ENCODE results near the gene FGFR4.
"Not testable (repeated sequence)": the region's sequence is repeated elsewhere in the genome, so short reads cannot be mapped to it uniquely, and the experiment has no call there.

The FGFR4 gene

DNA sequence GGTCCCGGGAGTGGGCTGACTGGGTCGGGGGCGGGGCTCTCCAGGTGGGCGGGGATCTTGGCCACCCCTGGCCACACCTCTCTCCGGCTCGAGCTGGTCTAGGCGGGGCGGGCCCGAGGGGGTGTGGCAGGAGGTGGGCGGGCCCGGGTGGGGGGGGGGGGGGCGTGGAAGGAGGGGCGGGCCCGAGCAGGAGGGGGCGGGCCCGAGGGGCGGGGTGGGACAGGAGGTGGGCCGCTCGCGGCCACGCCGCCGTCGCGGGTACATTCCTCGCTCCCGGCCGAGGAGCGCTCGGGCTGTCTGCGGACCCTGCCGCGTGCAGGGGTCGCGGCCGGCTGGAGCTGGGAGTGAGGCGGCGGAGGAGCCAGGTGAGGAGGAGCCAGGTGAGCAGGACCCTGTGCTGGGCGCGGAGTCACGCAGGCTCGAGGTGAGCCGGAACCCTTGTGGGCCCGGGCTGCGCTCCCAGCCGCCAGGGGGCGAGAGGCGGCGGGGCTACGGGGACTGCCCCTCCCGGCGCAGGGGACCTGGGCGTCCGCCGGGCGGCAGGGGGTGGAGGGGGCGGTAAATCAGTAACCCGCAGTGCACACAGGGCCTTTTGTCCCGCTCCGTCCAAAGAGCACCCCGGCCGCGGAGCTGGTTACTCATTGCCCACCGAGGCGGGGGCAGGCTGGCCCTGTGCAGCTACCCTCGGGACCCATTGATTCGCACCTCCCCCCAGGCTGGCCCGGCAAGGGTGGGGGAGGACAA lies at the start of gene FGFR4:
Gene FGFR4 (plus strand): TSS at position 262 of the 744 bp plus-strand sequence. CDS start 2,688 bp downstream, outside the sequence.
- peak; percentile 96 for DNase-seq (ENCODE audit: low spot score)

DNA sequence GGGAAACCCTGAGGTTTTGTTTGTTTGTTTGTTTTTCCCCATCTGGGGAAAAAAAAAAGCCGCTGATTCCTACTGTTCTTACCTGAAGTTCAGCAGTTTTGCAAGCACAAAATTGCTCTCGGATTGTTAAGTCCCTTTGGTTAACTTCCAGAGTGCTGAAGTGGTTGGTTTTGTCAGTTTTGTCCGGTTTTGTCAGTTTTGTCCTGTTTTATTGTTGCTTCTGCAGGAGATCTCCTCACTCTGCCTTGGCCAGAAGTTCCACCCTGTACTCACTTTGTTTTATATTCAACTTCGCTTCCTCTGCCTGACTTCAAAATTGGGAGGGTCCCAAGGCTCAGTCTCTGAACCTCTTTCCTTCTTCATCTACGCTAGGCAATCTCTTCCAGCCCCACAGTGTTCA lies 49.8 kb upstream of the FGFR4 start:
- DNase-seq (ENCODE audit: low spot score) = no peak

DNA sequence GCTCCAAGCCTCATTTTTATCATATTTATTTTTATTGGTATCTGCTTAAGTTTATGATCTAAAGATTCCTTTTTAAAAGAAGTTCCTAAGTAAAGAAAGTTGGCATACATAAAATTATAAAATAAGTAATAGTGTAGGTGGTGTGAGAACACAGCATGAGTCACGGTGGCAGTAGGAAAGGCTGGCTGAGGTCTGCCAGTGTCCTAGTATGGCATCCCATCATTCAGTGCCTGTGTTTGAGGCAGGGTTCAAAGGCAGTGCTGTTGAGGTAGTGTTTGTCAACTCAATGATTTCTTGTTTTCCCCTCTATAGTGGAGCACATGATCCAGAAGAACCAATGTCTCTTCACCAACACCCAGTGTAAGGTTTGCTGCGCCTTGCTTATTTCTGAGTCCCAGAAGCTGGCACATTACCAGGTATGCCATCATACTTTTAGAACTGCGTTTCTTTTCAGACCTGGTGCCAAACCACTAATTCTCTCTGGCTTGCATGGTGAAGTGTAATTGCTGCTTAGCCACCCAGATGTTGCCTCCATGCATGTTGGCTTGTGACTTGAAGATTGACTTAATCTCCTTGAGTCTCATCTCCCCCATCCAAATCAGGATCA lies 45.8 kb upstream of the FGFR4 start:
- DNase-seq (ENCODE audit: low spot score) = peak; percentile 49

DNA sequence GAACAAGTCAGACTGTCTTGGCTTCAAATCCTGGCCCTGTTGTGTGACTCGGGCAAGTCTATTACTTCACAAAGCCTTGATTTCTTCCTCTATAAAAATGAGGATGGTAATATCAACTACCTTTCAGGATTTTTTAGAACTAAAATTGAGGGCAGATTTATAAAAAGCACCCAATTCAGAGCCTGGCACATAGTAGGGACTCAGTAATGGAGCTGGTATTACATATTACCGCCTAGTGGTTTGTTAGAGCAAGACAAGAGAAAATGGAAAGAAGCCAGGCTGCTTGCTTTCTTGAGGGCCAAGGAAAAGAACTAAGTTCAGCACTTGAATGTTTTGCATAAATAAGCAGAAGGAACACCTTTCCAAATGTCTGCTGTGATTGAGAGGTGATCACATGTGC lies 44.8 kb upstream of the FGFR4 start:
- no peak for DNase-seq (ENCODE audit: low spot score)

DNA sequence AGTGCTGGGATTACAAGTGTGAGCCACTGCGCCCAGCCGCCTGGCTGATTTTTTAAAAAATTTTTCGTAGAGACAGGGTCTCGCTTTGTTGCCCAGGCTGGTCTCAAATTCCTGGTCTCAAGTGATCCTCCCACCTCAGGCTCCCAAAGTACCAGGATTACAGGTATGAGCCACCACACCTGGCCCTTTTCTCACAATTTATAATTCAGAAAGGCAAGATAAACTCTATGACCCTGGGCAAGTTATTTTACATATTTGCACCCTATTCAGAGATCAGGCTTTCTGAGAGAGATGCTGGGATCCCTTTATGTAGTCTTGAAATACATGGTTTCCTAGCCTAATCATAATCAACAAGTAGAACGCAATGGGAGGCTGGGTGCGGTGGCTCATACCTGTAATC lies 43.6 kb upstream of the FGFR4 start:
- DNase-seq (ENCODE audit: low spot score) = no peak

DNA sequence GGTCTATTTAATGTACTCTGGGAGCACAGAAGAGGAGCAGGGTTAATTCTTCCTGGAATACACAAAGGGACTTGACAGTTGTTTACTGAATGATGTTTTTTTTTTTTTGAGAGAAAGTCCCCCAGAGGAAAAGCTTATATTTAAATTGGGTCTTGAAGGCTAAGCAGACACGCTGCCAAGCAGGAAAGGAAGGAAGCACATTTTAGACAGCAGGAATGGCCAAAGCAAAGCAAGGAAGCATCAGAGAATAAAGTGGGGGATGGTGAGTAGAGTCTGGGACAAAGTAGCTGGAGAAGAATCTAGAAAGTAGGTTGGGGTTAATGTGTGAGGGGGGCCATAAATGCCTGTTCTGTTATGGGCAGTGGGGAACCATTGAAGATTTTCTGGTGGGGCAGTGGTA lies 42.8 kb upstream of the FGFR4 start:
- DNase-seq (ENCODE audit: low spot score) = no peak

DNA sequence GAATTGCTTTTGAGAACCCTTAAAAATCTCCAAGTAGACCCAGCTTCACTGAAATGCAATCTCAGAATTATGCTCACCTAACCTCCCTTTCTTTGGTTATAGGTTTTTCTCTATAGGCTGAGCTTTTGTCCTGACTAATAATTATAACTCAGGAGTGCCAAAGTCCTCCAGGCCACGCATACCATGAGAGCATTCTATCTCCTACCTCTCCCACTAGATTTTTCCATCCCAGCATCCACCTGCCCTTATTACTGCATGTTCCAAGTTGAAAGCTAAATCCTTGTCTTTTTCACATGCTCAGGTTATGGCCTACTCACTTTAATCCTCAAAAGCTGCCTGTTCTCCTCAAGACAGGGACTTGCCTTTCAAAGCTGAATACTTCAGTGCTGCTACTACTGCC lies 42.1 kb upstream of the FGFR4 start:
- DNase-seq (ENCODE audit: low spot score) = no peak

DNA sequence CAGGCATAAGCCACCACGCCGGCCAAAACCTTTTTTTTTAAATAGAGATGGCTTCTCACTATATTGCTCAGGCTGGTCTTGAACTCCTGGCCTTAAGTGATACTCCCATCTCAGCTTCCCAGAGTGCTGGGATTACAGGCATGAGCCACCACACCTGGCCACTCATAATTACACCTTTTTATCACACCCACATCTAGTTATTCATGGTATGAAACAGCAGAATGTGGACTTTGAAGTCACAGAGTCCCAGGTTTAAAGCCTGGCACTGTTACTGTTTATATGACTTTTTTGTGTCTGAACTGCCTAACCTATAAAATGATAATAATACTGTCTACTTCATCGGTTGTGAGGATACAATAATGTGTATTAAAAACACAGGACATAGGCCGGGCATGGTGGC lies 41.1 kb upstream of the FGFR4 start:
- no peak for DNase-seq (ENCODE audit: low spot score)

DNA sequence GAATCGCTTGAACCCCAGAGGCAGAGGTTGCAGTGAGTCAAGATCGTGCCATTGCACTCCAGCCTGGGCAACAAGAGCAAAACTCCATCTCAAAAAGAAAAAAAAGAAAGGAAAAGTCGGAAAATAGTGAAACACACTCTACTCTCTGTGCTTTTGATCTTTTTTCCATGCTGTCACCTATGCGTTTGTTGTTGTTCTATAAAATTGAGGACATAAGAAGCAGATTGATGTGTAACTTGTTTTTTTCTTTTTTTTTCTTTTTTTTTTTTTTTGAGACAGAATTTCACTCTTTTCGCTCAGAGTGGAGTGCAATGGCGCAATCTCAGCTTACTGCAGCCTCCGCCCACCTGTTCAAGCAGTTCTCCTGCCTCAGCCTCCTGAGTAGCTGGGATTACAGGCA lies 38.2 kb upstream of the FGFR4 start:
- DNase-seq (ENCODE audit: low spot score) = not testable (repeated sequence)

DNA sequence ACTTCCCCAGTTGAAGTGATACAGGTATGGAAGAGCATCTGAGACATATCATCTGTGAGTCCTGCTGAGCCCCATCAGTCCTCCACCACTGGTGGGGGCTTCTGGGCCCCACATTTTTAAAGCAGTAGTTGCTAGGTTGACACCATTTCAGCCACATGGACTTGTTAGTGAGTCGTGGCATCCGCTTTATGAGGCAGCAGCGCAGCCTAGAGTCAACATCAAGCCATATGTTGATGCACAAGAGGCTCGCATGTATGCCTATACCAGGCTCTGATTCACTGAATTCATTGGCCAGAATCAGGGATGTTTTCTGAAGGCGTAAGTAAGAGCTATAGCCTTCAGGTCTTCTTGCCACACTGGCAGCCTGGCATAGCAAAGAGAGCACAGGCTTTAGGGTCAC lies 37.4 kb upstream of the FGFR4 start:
- no peak for DNase-seq (ENCODE audit: low spot score)

DNA sequence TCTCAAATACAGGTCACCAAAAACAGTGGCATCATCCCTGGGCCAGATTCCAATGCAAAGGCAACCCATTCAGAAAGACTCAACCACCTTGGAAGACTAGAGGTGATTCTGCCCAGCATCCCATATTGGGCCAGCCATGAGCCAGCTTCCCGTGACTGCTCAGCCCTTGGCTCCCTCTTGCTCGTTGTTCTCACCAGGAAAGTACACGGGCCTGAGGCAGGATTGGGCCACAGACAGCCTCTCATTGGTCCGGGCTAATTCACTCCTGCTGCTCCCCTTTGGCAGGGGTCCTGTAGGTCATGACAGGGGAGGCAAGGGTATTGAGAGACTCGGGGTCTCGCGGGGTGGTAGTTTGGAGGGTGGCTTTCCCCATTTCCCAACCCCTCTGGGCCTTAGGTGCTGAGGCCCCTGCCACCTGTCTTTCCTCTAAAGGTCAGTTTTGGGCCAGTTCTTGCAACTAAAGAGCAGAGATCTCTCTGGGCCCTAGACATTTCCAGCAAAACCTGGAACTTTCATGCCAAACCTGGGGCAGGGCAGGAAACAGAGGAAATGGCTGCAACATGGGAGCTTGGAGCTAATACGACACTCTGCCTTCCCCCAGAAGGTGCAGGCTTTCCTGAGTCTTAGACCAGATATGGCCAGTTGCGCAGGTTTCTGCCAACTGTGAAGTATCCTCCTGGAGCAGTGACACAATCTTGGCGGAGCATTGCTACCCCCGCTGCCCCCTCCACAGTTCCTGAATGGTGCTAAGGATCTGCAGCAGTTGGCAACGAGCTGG lies 22.0 kb upstream of the FGFR4 start:
- no peak for DNase-seq (ENCODE audit: low spot score)

DNA sequence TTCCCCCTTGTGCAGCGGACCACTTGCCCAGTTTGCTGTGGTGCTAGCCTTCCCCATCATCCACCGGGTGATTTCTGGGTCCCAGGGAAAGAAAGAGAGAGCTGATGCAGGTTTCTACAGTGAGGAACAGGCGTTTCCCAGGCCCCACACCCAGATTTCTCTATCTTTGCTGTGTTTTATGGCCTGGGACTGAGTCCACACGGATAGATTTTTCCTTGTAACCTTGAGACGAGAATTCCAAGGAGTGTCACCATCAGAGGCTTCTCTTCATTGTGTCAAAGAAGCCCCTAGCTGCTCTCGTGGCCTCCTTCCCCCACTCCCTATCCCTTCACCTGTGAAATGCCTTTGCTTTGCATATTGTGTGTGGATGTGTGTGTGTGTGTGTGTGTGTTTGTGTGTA lies 21.2 kb upstream of the FGFR4 start:
- no peak for DNase-seq (ENCODE audit: low spot score)

DNA sequence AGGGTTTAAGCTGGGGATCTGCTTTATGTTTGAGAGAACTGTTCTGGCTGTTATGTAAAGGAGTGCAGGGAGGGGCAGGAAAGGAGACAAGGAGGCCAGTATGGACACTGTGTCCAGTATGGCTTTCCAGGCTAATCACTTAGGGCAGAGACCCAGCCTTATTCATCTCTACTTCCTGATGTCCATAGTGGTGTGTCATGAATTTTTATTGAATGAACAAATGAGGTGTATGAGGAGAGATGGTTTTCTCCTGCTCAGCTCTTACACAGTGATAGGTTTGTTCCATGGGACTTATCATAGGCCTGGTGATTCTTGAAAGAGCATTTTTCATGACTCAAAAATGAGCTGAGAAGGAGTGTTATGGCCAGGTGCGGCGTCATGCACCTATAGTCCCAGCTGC lies 20.5 kb upstream of the FGFR4 start:
- no peak for DNase-seq (ENCODE audit: low spot score)

DNA sequence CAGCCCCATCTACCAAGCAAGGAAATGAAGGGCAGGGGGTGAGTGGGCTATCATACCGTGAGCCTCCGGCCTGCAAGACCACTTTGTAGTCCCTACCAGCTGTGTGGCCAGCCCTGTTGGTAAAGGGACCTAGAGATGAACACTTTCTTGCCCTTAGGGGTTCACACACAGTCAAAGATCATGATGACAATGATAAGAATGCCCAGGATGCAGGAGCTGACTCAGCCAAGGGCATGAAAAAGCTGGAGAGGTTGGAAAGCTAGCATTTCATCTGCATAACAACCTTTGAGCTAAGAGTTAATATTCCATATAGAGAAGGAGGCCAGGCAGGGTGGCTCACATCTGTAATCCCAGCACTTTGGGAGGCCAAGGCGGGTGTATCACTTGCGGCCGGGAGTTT lies 19.2 kb upstream of the FGFR4 start:
- no peak for DNase-seq (ENCODE audit: low spot score)

DNA sequence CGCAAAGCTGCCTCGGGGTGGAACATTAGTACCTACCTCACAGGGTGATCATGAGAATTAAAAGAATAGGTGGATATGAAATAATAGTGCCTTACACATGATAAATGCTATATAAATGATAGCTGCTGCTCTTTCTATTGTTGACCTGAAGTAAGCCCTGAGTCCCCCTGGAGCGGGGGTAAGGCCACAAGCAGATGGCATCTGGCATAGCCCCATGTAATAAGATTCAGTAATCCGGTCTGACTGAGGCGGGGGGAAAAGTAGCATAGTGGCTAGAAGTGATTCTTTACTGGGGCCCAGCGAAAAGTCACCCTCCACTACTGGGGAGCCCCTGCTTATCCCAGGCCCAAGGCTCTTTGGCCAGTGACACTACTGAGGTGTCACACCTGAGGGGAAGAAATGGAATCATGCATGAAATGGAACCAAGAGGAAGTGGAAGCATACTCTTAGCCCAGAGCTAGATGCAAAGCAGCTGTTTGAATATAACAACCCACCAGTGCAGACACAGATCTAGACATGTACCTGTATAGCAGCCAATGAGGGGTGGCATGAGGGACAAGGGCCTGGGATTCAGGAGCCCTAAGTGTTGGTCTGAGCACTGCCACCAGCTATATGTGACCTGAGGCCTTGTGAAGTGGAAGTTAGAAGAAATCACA lies 16.1 kb upstream of the FGFR4 start:
- peak; percentile 66 for DNase-seq (ENCODE audit: low spot score)

DNA sequence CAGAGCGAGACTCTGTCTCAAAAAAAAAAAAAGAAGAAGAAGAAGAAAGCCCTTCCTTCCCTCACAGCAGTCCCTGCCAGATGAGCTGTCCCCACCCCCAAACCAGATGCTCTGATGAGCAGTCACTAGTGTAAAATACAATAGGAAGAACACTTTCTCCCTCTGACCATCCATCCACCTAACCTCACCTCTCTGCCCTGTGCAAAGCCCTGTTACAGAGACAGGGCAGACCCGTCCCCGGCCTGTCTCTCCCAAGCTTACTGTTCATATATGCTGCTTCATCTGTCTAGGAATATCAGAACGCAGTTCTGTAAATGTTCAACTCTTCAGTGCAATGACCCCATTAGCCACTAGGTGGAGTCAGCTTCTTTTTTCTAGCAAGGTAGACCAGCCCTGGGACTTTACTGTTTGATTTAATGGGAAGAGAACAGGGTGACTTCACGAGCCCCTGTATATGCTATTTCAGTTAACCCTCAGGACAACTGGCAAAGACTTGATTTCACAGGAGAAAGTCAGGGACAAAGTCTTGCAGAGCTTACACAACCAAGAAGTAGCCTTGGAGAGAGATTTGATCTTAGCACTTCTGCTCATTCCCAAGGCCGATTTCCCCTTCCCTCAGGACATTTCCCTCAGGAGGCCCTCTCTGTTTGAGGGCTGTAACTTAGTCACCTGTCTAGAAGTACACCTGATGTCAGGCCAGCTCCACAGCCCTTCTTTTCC lies 14.9 kb upstream of the FGFR4 start:
- DNase-seq (ENCODE audit: low spot score) = peak; percentile 69

DNA sequence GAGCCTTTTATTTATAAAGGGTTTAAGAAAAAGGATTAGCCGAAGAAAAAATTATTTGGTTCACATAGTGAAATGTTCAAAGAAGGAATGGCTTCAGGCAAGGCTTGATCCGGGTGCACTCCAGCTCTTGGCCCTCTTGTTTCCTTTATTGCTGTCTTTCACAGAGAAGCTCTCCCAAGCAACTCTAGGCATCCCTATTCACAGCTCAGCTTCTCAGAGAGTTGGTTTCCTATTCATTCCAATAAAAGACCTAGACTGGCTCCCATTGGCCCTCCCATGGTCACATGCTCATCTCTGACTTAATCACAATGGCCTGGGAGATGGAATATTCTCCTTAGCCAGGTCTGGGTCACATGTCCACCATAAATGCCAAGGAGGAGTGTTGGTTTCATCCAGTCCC lies 9.4 kb upstream of the FGFR4 start:
- DNase-seq (ENCODE audit: low spot score) = no peak

DNA sequence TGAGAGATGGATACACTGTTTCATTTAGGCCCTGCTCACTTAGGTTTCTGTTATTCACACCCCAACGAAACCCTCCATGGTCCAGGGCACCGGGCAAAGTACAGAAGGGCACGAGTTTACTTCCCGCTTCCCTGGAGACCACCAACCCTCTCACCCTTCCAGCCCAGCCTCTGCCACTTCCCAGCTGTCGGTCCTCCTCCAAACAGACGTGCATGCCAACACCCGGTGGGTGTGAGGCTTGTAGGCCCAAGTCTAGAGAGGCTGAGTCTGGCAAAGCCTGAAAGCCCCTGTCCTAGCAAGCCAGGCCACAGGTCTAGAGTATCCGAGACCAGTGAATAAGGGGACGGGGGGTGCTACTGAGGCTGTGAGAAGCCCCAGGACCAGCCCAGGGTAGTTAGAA lies 7.1 kb upstream of the FGFR4 start:
- no peak for DNase-seq (ENCODE audit: low spot score)

DNA sequence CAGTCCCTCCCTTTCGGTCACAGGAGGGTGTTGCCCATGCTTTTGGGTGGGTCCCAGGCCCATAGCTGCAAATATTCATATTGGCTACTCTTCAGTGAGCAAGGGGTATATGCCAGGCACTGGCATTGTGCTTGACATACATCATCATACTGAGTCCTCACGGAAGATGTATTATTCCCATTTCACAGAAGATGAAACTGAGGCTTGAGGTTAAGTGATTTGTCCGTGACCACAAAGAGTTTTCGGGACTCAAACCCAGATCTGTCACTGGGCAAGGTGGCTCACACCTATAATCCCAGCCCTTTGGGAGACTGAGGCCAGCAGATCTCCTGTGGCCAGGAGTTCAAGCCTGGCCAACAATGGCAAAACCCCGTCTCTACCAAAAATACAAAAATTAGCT lies 6.5 kb upstream of the FGFR4 start:
- no peak for DNase-seq (ENCODE audit: low spot score)

DNA sequence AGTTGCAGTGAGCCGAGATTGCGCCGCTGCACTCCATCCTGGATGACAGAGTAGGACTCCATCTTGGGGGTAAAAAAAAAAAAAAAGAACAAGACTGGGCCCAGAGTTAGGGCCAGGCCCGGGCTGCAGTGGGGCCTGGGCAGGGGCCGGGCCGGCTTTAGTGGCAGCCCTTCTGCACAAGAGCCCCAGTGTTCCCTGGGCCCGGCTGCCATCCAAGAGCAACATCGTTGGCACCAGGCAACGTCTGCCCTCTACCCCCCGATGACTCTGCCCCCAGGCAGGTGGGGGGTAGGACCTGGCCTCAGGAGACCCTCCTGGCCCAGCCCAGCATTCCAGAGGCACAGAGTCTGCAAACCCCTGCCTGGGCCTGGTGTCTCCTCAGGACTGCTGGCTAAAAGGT lies 4.9 kb upstream of the FGFR4 start:
- DNase-seq (ENCODE audit: low spot score) = no peak

DNA sequence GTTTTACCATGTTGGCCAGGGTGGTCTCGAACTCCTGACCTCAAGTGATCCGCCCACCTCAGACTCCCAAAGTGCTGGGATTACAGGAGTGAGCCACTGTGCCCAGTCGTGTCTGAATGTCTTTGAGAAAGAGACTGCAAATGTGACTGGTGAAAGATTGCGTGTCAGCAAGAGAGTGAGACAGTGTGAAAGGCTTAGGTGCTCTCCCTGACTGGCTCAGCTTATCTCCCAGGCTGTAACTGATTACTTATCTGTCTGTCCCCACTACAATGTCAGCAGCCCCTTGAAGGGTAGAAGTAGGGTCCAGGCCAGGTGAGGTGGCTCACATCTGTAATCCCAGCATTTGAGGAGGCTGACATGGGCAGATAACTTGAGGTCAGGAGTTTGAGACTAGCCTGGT lies 3.4 kb upstream of the FGFR4 start:
- DNase-seq (ENCODE audit: low spot score) = no peak

DNA sequence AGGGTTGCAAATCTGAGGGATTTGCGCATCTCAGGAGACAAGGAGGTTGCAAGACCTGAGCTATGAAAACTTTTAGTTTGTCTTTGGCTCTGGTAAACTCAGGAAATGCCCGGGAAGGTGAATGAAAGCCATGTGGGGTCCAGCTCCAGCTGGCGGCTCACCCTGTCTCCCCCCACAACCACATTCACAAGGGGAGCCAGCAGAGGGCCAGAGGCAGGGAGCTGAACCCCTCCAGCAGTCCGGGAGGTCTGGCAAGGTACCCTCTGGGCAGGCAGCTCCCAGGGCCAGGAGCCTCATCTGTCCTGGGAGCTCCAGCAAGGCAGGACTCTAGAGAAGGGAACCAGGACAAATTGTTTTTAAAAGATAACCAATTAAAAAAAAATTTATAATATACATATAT lies 2.5 kb upstream of the FGFR4 start:
- no peak for DNase-seq (ENCODE audit: low spot score)

All from D341Med (cell line).